ENCODE measurements around the gene INPP5D. TPM values are rescaled to one million over a fixed set of nuclear protein-coding genes. Genes with fewer than 3 reads are reported as not detected.
"Not testable (repeated sequence)": the region's sequence is repeated elsewhere in the genome, so short reads cannot be mapped to it uniquely, and the experiment has no call there.

INPP5D gene
- total and polyA plus RNA-seq, 2 donors (not counting 1 experiment from before 2014, with no cell fraction given) = 0.01 to 0.33 TPM

DNA sequence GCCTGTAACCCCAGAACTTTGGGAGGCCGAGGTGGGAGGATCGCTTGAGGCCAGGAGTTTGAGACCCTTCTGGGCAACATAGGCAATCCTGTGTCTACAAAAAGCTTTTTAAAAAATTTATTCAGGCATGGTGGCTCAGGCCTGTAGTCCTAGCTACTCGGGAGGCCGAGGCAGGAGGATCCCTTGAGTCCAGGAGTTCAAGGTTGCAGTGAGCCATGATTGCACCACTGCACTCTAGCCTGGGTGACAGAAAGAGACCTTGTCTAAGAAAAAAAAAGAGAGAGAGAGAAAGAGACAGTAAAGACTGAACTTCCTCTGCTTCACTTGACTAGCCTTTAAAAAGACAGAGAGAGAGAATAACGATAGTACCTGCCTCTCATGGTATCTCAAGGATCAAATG lies 62.4 kb downstream of the INPP5D start:
- Histone ChIP-seq H3K4me2 (ENCODE audit: extremely low read depth, insufficient read depth, low read length) (no peak overlapping the region), H3K4me1 (ENCODE audit: control insufficient read depth, extremely low read depth, insufficient read depth, low read length) (no peaks in the 10 kb centered on the region), H2AFZ (ENCODE audit: low read length) (no peak overlapping the region), H3K79me2 (ENCODE audit: control insufficient read depth, insufficient read depth, low read length) (no peaks in the 10 kb centered on the region), H3K4me3 (replicated peaks in 1 of 4; ENCODE audit: control extremely low read depth in 1 of 4, insufficient read depth in 1 of 4, low read depth in 3 of 4, low read length in 4 of 4) (no peak overlapping the region), H3K27ac (ENCODE audit: insufficient read depth, low read length) (no peak overlapping the region), H3K9me3 (ENCODE audit: control insufficient read depth, insufficient read depth, low read depth, low read length) (no peaks in the 10 kb centered on the region), H3K36me3 (ENCODE audit: control insufficient read depth, insufficient read depth, low read length) (no peaks in the 10 kb centered on the region), H3K27me3 (ENCODE audit: control insufficient read depth, insufficient read depth, low read length) (no peaks in the 10 kb centered on the region), H4K20me1 (ENCODE audit: control insufficient read depth, extremely low read depth, insufficient read depth, low read length) (no peaks in the 10 kb centered on the region), H3K9ac (ENCODE audit: insufficient read depth, low read length) (no peak overlapping the region)
- no peak for TF ChIP-seq EZH2 (IDR thresholded peaks at IDR 0.05; ENCODE audit: low read length, missing control alignments)
- TF ChIP-seq, protein P1, sequence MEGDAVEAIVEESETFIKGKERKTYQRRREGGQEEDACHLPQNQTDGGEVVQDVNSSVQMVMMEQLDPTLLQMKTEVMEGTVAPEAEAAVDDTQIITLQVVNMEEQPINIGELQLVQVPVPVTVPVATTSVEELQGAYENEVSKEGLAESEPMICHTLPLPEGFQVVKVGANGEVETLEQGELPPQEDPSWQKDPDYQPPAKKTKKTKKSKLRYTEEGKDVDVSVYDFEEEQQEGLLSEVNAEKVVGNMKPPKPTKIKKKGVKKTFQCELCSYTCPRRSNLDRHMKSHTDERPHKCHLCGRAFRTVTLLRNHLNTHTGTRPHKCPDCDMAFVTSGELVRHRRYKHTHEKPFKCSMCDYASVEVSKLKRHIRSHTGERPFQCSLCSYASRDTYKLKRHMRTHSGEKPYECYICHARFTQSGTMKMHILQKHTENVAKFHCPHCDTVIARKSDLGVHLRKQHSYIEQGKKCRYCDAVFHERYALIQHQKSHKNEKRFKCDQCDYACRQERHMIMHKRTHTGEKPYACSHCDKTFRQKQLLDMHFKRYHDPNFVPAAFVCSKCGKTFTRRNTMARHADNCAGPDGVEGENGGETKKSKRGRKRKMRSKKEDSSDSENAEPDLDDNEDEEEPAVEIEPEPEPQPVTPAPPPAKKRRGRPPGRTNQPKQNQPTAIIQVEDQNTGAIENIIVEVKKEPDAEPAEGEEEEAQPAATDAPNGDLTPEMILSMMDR (conservative IDR thresholded peaks at IDR 0.05 in 1 of 2, IDR thresholded peaks at IDR 0.05 in 1 of 2; ENCODE audit: low read depth in 1 of 2, low read length in 2 of 2) = no peak
- no peak for DNase-seq (ENCODE audit: low read depth in 2 of 2)

DNA sequence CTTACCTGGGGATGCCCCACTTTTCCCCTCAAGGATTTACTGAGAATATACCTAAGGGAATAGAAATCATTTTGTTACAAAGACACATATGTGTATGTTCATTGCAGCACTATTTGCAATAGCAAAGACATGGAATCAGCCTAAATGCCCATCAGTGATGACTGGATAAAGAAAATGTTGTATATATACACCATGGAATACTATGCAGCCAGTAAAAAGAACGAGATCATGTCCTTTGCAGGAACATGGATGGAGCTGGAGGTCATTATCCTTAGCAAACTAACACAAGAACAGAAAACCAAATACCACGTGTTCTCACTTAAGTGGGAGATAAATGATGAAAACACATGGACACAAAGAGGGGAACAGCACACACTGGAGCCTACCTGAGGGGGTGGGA lies 63.4 kb downstream of the INPP5D start:
- H4K20me1 ChIP-seq (ENCODE audit: control insufficient read depth, extremely low read depth, insufficient read depth, low read length); H3K4me3 ChIP-seq (replicated peaks in 1 of 4; ENCODE audit: control extremely low read depth in 1 of 4, insufficient read depth in 1 of 4, low read depth in 3 of 4, low read length in 4 of 4); H3K79me2 ChIP-seq (ENCODE audit: control insufficient read depth, insufficient read depth, low read length); H3K4me2 ChIP-seq (ENCODE audit: extremely low read depth, insufficient read depth, low read length); H3K9ac ChIP-seq (ENCODE audit: insufficient read depth, low read length); H3K9me3 ChIP-seq (ENCODE audit: control insufficient read depth, insufficient read depth, low read depth, low read length); H3K36me3 ChIP-seq (ENCODE audit: control insufficient read depth, insufficient read depth, low read length); H3K27ac ChIP-seq (ENCODE audit: insufficient read depth, low read length); H3K4me1 ChIP-seq (ENCODE audit: control insufficient read depth, extremely low read depth, insufficient read depth, low read length); DNase-seq (ENCODE audit: low read depth in 2 of 2); H3K27me3 ChIP-seq (ENCODE audit: control insufficient read depth, insufficient read depth, low read length); H2AFZ ChIP-seq (ENCODE audit: low read length): not testable (repeated sequence)

- no peak overlapping the region for H3K4me3 ChIP-seq (replicated peaks in 1 of 4; ENCODE audit: control extremely low read depth in 1 of 4, insufficient read depth in 1 of 4, low read depth in 3 of 4, low read length in 4 of 4)
- no peaks in the 10 kb centered on the region for H4K20me1 ChIP-seq (ENCODE audit: control insufficient read depth, extremely low read depth, insufficient read depth, low read length)
- no peak overlapping the region for H3K9ac ChIP-seq (ENCODE audit: insufficient read depth, low read length)
- H3K9me3 ChIP-seq (ENCODE audit: control insufficient read depth, insufficient read depth, low read depth, low read length) = no peaks in the 10 kb centered on the region
- TF ChIP-seq, protein P1 (conservative IDR thresholded peaks at IDR 0.05 in 1 of 2, IDR thresholded peaks at IDR 0.05 in 1 of 2; ENCODE audit: low read depth in 1 of 2, low read length in 2 of 2) = no peak
- no peak for TF ChIP-seq EZH2 (IDR thresholded peaks at IDR 0.05; ENCODE audit: low read length, missing control alignments)
- no peaks in the 10 kb centered on the region for H3K36me3 ChIP-seq (ENCODE audit: control insufficient read depth, insufficient read depth, low read length)
- H3K27ac ChIP-seq (ENCODE audit: insufficient read depth, low read length) = no peak overlapping the region
- DNase-seq (ENCODE audit: low read depth in 2 of 2) = no peak
- H3K79me2 ChIP-seq (ENCODE audit: control insufficient read depth, insufficient read depth, low read length) = no peaks in the 10 kb centered on the region
- peaks cover 2% of the 10 kb centered on the region for H3K27me3 ChIP-seq (ENCODE audit: control insufficient read depth, insufficient read depth, low read length)
- H3K4me1 ChIP-seq (ENCODE audit: control insufficient read depth, extremely low read depth, insufficient read depth, low read length) = no peaks in the 10 kb centered on the region
- H3K4me2 ChIP-seq (ENCODE audit: extremely low read depth, insufficient read depth, low read length) = no peak overlapping the region
- H2AFZ ChIP-seq (ENCODE audit: low read length) = no peak overlapping the region
Measured at GRCh38 chr2:233124421-233125080, 64.4 kb downstream of the INPP5D start.

All from fibroblast of lung (primary cell).